GM12873 (cell line): Measurements from ENCODE around the gene EEF1A1.

Experiments
- TF ChIP-seq, protein P1 (sequence below): IDR thresholded peaks from 2 replicates; pipeline ENCODE4 v1.5.1; 2012; ENCODE audit warnings: low read depth, mild to moderate bottlenecking, moderate library complexity, low read length, control low read depth; ENCODE audit not compliant: insufficient read depth; ENCODE audit errors: missing control alignments

The EEF1A1 gene

DNA sequence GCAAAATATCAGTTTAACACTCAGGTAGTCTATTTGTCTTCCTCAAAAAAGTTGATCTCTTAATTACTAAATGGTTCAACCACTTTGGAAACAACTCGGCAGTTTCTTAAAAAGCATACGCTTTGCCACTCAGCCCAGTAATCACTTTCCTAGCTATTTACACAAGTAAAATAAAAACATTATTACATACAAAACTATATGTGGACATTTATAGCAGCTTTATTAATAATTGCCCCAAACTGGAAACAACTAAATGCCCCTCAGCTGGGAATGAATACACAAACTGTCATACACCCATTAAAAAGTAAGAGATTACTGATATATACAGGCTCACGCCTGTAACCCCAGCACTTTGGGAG, 7.4 kb downstream of the EEF1A1 start:
- TF ChIP-seq, protein P1, sequence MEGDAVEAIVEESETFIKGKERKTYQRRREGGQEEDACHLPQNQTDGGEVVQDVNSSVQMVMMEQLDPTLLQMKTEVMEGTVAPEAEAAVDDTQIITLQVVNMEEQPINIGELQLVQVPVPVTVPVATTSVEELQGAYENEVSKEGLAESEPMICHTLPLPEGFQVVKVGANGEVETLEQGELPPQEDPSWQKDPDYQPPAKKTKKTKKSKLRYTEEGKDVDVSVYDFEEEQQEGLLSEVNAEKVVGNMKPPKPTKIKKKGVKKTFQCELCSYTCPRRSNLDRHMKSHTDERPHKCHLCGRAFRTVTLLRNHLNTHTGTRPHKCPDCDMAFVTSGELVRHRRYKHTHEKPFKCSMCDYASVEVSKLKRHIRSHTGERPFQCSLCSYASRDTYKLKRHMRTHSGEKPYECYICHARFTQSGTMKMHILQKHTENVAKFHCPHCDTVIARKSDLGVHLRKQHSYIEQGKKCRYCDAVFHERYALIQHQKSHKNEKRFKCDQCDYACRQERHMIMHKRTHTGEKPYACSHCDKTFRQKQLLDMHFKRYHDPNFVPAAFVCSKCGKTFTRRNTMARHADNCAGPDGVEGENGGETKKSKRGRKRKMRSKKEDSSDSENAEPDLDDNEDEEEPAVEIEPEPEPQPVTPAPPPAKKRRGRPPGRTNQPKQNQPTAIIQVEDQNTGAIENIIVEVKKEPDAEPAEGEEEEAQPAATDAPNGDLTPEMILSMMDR: no peak

DNA sequence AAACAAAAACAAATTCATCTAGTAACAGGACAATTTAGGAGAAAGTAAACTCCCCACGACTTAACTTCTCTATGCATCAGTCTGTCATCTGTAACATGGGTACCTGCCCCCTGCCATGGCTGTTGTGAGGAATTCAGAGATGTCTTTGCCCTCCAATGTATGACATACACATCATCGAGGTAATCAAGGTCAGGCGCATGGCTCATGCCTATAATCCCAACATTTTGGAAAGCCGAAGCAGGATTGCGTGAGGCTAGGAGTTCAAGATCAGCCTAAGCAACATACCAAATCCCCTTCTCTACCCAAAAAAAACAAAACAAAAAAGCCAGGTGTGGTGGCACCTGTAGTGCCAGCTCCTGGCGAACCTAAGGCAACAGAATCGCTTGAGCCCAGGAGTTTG, 9.0 kb downstream of the EEF1A1 start:
- TF ChIP-seq, protein P1: no peak

DNA sequence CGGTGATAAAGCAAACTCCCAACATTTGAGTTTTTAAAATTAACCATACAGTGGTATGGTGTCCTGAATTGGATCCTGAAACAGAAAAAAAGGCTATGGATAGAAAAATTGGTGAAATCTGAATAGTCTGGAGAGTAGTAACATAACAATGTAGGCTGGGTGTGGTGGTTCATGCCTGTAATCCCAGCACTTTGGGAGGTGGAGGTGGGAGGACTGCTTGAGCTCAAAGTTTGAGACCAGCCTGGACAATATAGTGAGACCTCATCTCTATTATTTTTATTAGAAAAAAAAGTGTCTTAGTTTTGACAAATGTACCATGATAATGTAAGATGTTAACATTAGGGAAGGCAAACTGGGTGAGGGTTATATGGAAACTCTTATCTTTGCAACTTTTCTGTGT, 11.0 kb downstream of the EEF1A1 start:
- TF ChIP-seq, protein P1: no peak

DNA sequence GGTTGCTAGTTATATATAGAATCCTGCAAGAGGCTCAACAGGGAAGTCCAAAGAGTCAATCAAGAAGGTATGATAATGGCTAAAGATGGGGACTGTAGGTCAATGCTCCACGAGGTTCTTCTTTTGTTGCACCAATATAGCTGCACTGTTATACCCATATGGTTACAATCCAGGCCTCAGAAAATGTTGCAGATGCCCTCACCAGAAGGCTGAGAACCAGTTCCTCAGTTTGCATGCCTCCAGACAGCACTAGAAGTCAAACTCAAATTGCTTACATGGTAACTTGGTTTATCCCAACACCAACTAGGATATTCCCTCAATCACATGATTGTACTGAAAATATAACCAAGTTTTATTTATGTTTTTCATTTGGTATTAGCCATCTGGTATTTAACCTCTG, 12.1 kb downstream of the EEF1A1 start:
- TF ChIP-seq, protein P1: no peak

DNA sequence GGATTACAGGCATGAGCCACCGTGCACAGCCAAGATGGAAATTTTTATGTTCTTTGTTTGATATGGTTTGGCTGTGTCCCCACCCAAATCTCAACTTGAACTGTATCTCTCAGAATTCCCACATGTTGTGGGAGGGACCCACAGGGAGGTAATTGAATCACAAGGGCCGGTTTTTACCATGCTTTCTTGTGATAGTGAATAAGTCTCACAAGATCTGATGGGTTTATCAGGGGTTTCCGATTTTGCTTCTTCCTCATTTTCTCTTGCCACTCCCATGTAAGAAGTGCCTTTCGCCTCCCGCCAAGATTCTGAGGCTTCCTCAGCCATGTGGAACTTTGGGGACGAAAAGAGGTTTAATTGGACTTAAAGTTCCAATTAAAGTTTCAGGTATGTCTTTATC, 14.6 kb downstream of the EEF1A1 start:
- TF ChIP-seq, protein P1: no peak

DNA sequence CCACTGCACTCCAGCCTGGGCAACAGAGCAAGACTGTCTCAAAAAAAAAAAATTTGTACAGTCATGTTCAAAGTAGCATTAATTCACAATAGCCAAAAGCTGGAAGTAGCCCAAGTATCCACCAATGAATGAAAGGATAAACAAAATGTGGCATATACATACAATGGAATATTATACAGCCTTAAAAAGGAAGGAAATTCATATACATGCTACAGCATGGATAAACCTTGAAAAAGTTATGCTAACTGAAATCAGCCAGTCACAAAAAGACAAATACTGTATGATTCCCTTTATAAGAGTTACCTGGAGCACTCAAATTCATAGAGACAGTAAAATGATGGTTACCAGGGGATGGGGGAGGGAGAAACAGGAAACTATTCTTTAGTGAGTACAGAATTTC, 15.7 kb downstream of the EEF1A1 start:
- TF ChIP-seq, protein P1: no peak

DNA sequence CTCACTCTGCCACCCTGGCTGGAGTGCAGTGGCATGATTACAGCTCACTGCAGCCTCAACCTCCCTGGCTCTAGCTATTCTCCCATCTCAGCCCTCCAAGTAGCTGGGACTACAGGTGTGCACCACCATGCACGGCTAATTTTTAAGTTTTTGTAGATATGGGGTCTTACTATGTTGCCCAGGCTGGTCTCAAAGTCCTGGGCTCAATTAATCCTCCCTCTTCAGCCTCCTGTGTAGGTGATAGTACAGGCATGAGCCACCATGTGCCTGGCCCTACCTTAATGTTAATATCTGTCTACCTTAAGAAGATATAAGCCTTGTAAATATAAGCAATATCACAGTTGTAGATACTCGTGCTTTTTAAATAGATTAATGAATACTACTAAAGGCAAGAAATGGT, 16.7 kb downstream of the EEF1A1 start:
- TF ChIP-seq, protein P1: no peak

DNA sequence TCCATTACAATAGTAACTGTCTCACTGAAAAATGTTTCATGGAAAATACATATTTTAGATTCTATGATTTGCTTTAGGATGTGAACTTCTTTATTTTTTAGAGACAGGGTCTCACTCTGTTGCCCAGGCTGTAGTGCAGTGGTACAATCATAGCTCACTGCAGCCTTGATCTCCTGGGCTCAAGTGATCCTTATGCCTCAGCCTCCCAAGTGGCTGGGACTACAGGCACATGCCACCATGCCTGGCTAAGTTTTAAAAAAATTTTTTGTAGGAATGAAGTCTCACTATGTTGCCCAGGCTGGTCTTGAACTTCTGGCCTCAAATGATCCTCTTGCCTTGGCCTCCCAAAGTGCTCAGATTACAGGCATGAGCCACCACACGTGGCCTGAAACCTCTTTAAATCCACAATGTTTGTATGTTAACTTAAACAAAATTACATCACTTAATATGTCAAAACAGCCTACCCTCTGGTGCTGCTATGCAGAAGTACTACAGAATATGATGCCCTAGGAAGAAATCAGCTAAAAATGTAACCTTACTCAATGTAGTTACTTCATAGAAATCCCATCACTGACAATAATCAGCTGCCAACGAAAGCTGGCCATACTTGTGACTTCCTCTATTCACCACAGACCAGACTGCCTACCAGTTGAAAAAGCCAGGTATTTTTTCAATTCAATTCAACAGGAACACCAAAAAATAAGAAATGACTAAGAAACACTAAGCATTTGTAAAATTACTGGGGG, 17.6 kb downstream of the EEF1A1 start:
- TF ChIP-seq, protein P1: no peak
